IPS DF 4.7 (cell line): ENCODE measurements around the gene ANKRD13B.
"Not testable (repeated sequence)": the region's sequence is repeated elsewhere in the genome, so short reads cannot be mapped to it uniquely, and the experiment has no call there.

Experiments
- DNase-seq: peaks from one replicate; pipeline ENCODE4 v3.0.0-alpha.2; 2013; ENCODE audit warnings: low spot score; ENCODE audit errors: extremely low read depth

The ANKRD13B gene

DNA sequence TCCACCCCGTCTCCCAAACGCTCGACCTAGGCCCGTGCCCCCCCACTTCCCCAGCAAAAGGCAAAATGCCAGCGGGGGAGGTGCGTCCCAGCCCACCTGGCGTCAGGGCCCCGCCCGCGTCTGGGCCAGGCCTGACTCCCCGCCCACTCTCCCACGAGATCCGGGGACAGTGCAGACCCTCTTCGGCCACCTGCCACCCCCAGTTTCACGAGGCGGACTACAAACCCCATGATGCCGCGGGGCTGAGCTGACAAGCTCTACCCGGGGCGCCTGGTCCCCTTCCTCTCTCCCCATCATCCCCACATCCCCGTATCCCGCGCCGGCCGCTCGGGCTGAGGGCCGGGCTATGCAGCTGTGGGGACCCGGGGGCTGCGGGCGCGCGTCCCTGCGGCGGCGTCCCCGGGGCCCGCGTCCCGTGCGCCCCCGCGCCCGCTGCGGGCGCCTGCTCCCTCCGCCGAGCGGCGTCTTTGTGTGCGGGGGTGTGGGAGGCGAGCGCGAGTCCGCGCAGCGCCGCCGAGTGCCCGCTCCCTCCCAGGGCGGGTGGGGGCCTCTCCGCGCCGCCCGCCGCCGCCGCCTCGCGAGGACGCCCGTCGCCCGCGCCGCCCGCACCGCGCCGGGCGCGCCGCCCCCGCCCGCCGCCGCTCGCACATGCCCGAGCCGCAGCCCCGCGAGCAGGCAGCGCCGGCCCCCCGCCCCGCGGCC is at the start of gene ANKRD13B:
Gene ANKRD13B (plus strand): TSS at position 283 of the 702 bp plus-strand sequence. CDS start 490 bp downstream, outside the sequence.
- DNase-seq, result no peak

- DNase-seq, result no peak
Observed at GRCh38 chr17:29544066-29544465, 48.9 kb upstream of the ANKRD13B start.

- DNase-seq, result no peak
Observed at GRCh38 chr17:29546085-29546484, 46.8 kb upstream of the ANKRD13B start.

DNA sequence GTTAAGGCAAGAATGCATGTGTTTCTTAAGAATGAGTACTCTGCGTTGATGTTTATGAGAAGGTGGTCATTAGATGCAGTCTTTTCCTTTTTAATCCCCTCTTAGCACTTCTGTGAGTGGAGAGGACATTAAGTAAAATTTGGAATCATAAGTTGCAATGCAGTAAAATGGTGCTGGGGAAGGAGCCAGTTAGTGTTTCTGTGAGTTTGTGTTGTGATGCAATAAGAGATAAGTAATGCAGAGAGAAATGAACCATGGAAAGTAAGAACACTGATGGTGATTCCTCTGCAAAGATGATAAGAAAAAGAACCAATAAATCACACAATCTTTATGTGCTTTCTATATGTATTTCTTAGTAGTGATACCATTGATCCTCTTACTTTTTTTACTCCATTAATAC is 46.1 kb upstream of the ANKRD13B start:
- DNase-seq, result no peak

GRCh38 chr17:29549177-29549923 is 43.6 kb upstream of the ANKRD13B start:
- DNase-seq, result no peak

DNA sequence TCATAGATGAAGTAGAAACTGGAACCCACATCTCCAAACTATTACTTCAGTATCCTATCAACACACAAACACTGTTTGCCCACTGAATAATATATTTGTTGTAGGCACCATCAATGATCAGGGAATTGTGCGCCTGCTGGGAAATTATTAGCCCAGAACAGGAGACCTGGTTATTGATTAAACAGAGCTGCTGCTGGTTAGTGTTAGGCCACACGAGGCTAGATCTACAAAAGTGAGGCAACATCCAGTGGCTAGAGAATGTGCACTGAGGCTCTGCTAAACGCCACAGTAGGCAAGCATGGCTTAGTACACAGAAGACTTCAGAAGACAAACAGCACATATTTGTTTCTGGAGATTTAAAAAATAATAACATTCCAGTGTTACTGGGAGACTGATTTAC is 37.1 kb upstream of the ANKRD13B start:
- DNase-seq, result no peak

DNA sequence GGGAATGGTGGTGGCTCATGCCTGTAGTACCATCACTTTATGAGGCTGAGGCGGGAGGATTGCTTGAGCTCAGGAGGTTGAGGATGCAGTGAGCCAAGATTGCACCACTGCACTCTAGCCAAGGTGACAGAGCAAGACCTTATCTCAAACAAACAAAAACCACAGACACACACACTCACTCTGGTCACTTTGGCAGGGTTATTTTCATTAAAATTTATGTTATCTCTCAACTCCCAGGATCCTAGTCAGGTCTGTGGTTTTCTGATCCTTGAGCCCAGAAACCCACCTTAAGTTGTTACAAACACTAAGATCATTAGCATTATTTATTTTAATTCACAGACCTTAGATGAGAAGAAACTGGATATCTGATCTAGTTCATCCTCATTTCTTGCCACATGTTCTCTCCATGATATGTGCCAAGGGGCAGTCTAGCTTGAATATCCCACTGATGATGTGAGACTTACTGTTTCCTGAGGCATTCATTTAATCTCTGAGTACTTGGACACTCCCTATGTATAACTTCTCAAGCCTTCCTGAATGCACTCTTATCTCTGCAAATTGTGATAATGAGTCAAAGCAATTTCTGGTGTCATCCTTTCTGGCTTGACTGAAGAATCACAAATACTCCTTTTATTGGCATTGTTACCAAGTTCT is 35.7 kb upstream of the ANKRD13B start:
- DNase-seq, result no peak

DNA sequence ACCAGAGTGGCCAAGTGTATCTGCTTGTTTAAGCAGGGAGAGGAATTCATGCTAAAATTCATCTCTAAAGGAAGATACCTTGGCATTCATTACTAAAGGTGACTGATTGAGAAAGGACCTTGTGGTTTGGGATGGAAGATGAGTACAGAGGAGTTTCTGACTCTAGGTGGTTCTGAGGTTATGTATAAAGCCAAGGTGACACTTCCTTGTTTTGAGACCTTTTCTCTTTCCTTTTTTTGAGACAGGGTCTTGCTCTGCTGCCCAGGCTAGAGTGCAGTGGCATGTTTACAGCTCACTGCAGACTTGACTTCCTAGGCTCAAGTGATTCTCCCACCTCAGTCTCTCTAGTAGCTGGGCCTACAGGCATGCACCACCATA is 35.2 kb upstream of the ANKRD13B start:
- DNase-seq, result no peak

GRCh38 chr17:29558139-29558538 is 34.8 kb upstream of the ANKRD13B start:
- DNase-seq, result not testable (repeated sequence)

- DNase-seq, result no peak
Observed at GRCh38 chr17:29559640-29560039, 33.3 kb upstream of the ANKRD13B start.

- no peak for DNase-seq
Observed at GRCh38 chr17:29560316-29560715, 32.6 kb upstream of the ANKRD13B start.

- DNase-seq, result no peak
Observed at GRCh38 chr17:29561554-29562517, 31.1 kb upstream of the ANKRD13B start.

DNA sequence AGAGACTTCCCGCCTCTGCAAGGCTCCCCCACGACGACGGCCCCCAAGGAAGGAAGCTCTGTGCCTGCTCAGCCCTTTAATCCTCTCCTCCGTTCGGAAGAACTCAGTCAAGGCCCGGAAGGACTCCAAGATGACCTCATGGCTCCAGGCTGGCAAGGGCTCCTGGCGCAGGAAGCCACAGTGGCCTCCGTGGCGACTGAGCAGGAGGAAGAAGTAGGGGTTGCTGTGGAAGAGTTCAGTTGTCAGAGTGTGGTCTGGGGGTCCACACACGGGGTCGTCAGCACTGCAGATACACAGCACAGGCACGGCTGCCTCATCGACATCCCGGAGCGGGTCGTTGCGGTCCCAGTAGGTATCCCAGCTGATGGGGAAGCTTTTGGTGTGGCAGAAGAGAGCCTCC is 30.3 kb upstream of the ANKRD13B start:
- no peak for DNase-seq

DNA sequence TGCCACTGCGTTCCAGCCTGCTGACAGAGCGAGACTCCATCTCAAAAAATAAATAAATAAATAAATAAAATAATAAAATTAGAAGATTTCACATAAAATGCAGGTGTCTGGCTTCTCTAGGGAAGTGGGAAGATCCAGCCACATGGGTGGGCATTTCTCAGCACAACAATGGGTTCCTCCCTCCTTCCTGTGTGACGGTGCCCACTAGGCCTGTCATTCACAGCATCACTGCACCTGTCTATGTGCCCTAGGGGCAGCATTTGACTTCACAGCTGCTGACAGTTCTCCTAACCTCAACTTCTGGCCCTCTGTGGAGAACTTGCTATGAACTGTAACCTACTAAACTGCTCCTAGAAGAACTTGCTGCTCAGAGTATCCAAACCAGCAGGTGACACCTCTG is 29.1 kb upstream of the ANKRD13B start:
- no peak for DNase-seq

- no peak for DNase-seq
Observed at GRCh38 chr17:29565643-29566472, 27.1 kb upstream of the ANKRD13B start.

GRCh38 chr17:29566473-29567303 is 26.2 kb upstream of the ANKRD13B start, which contains the start of gene ABHD15:
Gene ABHD15, minus strand, starts transcription at chr17:29567037. Its CDS starts 71 bp downstream, at chr17:29566966.
- no peak for DNase-seq

GRCh38 chr17:29567304-29567553 is 25.7 kb upstream of the ANKRD13B start:
- no peak for DNase-seq

DNA sequence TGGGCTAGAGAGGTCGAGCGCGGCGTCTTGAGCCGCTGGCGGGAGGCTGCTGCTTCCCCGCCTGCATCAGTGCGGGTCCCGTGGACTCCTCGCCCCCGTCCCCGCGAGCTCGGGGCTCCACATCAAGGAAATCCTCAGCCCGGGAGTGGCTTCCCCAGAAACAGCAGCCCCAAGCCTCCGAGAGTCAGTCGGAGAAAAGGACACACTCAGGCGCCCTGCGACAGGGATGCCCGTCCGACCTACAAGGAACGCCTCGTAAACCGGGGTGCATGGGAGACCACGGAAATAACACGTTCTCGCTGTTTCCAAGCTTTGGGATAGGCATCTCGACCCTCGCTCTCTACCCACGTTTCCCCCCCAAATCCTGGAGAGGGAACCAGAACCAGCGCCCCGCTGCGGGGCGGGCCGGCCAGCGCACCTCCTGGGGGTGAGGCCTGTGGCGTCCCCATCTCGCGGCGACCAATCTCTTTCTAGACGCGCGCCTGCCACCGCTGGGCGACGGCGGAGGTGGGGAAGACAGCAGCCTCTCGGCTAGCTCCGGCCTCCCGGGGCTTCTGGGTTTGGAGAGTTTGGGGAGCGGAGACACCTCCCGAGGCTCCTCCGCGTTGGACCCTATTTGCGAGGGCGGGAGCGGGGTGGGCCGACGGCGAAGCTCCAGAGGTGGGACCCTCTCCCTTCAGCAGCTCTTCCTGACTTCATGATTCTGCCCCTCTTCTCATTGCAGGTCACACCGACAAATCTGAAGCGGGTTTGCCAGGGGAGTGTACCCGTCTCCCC is 25.2 kb upstream of the ANKRD13B start:
- DNase-seq, result no peak
